Measurements from ENCODE around the gene TOMM7.
"Not testable (repeated sequence)": the region's sequence is repeated elsewhere in the genome, so short reads cannot be mapped to it uniquely, and the experiment has no call there.

TOMM7 gene

GRCh38 chr7:22853138-22853537 lies 30.5 kb upstream of the TOMM7 start:
- no peak for DNase-seq

- no peak for DNase-seq
Observed at GRCh38 chr7:22851145-22851544, 28.5 kb upstream of the TOMM7 start.

- DNase-seq, result not testable (repeated sequence)
Observed at GRCh38 chr7:22850394-22850793, 27.7 kb upstream of the TOMM7 start.

DNA sequence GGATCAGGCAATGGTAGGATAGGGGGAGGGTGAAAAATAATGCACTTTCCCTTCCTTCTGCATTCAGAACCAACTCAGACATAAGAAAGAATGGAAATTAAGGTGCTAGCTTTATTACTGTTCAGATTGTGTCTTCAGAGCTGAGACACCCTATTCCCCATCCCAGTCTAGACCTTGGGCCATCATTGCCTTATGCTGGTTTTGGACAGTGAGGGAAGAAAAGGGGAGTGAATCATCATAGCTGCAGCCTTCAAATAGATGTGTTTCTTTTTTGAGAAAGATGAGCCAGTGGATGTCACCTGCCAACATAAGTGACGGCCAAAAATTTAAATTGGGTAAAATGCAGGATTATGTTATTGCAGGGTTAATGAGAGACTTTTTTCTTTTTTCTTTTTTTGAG lies 27.0 kb upstream of the TOMM7 start:
- DNase-seq, result no peak

GRCh38 chr7:22849172-22849571 lies 26.5 kb upstream of the TOMM7 start:
- no peak for DNase-seq

DNA sequence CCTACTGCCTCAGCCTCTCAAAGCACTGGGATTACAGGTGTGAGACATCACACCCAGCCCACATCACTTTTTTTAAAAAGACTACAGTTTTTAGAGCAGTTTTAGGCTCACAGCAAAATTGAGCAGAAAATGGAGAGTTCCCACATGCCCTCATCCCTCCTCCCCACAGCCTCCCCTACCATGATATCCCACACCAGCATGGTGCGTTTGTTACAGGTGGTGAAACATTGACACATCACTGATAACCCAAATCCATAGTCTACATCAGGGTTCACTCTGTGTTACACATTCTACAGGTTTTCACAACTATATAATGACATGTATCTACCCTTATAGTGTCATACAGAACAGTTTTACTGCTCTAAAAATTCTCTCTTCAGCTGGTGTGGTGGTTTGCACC lies 24.3 kb upstream of the TOMM7 start:
- DNase-seq, result no peak

DNA sequence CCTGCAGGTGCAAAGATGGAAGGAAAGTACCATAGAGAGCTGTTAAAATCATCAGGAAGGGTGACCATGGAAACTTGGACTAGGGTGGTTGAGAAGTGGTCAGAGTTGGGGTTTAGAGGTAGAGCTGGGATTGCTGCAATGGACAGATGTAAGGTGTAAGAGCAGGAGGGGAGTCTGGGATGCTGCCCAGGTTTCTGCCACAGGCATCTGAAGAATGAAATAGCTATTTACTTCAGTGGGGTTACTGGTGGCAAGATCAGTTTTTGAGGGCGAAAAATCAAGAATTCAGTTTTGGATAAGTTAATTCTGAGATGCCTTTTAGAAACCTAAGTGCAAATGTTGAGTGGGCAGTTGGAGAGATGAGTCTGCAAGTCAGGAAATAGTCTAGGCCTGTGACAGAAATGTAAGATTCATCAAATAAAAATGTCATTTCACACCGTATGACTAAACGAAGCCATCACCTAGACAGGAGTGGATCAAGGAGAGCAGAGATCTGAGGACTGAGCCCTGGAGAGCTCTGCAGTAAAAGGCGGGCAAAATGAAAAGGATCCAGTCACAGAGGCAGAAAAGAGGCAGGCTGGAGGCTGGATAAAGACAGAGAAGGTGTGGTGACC lies 22.7 kb upstream of the TOMM7 start:
- DNase-seq, result no peak

DNA sequence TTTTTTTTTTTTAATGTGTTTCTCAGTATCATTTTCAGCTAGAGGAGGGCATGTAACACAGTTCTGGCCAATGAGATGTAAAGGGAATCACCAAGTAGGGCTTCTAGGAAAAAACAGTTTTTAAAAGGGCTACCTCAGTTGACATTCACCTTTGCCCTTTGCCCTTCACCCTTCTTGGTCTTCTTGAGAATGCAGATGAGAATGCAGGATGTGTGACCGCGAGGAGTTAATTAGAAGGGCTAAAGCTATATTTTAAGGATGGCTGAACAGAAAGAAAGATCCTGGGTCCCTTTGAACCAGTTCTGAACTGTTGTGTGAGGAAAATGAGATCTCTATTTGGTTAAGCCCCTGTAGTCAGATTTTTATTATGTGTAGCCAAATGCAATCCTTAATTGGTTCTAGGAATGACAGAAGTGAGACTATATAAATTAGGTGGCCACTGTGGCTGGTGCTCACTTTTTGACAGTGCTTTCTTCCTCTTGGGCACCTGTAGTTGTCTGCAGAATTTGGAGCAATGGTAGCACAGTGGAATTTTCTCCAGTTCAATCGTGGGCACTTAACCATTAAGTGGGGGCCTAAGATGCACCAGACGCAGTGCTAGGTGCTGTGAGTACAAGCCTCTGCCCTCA lies 21.1 kb upstream of the TOMM7 start:
- DNase-seq, result no peak

GRCh38 chr7:22842973-22843372 lies 20.3 kb upstream of the TOMM7 start:
- no peak for DNase-seq

DNA sequence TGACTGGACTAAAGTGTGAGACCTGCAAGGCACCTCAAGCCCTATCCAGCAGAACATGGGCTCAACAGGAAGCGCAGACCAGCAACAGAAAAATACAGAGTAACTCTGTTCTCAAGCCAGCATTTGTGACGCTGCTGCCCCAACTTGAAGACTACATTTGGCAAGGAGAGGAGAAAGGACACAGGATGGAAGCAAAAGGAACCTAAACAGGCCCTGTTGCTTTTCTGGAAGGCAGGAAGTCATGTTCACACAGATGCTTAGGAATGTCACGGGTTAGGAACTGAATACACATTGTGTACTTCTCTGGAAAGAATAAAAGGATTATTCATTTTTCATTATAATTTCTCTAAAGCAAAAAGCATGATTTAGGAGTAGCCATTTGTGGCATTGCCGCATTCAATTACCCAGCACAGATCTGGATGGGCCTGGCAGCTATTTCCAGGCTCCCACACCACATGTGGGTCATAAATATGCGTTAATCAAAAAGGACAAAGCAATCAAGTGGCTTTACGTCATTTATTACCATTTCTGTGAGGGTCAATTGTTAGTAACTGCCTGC lies 19.8 kb upstream of the TOMM7 start:
- DNase-seq, result no peak

GRCh38 chr7:22841954-22842353 lies 19.3 kb upstream of the TOMM7 start:
- DNase-seq, result no peak

DNA sequence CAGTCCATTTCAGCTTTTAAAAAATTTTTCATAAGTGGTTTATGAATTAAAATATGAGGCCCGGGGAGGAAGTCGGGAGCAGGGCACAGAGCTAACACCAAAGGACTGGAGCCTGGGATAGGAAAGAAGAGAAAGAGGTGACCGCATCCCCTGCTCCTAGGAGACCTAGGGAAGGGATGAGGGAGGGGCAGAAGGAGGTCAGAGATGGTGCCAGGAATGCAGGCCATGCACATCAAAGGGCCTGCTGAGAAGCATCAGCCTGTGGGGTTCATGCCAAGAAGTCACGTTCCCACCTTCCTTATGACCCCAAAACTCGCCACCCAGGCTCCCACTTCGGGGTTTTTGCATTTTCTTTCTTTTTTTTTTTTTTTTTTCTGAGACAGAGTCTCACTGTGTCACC lies 14.7 kb upstream of the TOMM7 start:
- no peak for DNase-seq

GRCh38 chr7:22836506-22836905 lies 13.9 kb upstream of the TOMM7 start:
- not testable (repeated sequence) for DNase-seq

GRCh38 chr7:22833957-22834356 lies 11.3 kb upstream of the TOMM7 start:
- DNase-seq, result no peak

DNA sequence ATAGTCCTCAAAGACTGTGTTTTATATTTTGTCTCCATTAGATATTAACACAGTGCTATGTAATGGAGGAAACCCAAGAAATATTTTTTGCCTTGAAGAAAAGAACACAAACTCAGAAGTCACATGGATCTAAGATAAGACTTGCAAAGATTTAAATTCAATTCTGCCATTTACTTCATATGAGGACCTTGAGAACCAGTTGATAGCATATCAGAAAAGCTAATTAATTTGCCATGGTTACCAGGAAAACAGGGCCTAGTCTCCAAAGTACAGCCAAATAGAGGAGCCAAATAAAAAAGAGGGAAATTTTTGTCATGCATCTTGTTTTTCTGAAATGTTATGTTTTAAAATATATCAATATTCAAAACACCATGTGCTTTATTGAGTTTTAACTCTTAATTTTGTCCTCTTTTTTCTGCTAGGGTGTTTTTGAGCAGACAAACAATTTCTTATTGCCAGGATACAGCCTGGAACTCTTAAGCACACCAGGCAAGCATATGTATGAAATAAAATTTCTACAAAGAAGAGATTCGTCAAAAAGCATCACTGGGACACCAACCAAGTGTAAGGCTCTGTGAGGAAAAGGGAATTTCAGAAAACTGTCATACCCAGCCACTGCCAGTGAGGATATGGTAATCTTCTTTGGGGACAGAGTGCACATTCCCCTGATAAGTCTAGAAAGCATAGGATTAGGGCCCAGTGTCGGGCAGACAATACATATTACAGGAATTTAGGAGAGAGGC lies 10.6 kb upstream of the TOMM7 start:
- DNase-seq, result no peak

- no peak for DNase-seq
Observed at GRCh38 chr7:22832401-22832800, 9.8 kb upstream of the TOMM7 start.

GRCh38 chr7:22831602-22832305 lies 9.1 kb upstream of the TOMM7 start:
- DNase-seq, result no peak

DNA sequence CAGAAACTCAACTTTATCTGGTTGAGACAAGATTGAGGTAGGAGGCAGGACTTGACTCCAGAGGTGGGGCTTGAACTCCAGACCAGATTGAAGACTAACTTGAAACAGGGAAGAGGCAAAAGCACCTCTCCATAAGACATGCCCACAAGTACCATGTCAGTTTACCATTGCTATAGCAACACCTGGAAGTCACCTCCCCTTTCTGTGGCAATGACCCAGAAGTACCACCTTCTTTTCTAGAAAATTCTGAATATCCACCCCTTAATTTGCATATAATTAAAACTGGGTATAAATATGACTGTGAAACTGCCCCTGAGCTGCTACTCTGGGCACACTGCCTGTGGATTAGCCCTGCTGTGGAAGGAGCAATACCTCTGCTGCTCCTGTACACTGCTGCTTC lies 4.9 kb upstream of the TOMM7 start:
- no peak for DNase-seq

DNA sequence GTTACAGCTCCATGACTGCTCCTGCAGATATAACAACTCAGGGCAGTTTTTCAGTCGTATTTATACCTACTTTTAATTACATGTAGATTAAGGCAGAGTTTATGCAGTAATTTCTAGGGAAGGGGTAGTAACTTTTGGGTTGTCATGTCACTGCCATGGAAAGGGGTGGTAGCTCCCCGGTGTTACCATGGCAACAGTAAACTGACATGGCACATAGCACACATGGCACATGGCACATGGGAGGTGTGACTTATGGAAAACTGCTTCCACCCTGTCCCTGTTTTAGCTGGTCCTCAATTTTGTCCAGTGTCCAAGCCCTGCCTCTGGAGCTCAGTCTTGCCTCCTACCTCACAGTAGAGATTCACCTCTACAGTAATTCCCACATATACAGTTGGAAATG lies 3.9 kb upstream of the TOMM7 start:
- no peak for DNase-seq

DNA sequence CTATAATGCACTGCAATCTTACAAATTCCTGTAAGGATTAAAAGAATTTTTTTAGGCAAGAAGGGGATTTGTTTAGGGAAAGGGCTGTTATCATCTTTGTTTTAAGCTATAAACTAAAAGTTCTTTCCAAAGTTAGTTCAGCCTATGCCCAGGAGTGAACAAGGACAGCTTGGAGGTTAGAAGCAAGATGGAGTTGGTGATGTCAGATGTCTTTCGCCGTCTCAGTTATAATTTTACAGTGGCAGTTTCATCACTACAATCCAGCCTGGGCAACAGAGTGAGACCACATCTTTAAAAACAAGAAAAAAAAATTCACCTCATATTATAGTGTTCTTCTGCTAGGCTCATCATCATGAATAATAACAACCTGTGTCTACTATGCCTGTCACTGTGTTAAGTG lies 2.1 kb upstream of the TOMM7 start:
- DNase-seq, result no peak

- DNase-seq, result no peak
Observed at GRCh38 chr7:22823142-22823497, 471 bp upstream of the TOMM7 start.

DNA sequence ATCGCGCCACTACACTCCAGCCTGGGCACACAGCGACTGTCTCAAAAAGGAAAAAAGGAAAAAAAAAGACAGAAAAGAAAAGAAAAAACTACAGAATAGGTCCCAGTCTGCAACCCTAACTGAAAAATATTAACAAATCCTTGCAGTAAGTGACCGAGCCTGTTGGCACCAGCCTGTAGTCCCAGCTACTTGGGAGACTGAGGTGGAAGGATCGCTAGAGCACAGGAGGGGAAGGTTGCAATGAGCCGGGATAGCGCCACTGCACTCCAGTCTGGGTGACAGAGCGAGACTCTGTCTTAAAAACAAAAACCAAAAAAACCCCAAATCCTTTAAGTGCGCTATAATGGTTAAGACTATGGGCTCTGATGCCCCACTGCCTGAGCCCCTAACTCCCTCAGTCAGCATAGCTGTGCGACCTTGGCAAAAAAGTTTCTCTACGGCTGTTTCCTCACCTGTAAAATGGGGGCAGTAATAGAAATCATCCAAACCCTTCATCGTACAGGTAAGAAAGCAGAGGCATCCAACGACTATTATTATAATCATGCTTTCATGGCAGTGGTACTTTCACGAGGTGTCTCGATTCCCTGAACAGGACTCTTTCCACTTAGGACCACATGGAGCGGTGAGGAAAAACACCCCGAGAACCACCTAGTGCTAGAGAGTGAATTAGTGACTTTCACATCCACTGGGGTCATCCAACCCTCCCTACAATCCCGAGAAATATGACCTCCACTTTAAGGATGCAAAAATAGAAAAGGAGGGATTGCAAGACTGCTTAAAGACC lies 755 bp downstream of the TOMM7 start:
- no peak for DNase-seq

DNA sequence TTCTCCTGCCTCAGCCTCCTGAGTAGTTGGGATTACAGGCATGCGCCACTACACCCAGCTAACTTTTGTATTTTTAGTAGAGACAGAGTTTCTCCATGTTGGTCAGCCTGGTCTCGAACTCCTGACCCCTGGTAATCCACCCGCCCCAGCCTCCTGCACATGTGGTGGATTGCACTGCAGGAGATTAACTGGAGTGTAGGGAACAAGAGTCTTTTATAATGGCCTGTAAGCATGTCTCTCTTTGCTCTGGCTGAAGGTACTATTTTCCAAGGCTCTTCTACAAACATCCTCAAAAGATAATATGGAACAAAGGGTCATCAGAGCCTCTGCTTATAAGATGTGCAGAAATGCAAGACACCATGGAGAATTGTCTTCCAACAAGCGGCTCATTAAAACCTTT lies 3.2 kb downstream of the TOMM7 start:
- DNase-seq, result no peak

All from right forelimb (tissue), 1 donor.